ENCODE measurements around the gene SLC24A4. TPM values are rescaled to one million over a fixed set of nuclear protein-coding genes. Genes with fewer than 3 reads are reported as not detected.

SLC24A4 gene
- total RNA-seq, 4 donors from 2014 or later, result 0.81 to 3.6 (median 1.4) TPM

- H3K27me3 ChIP-seq, result no peaks in the 10 kb centered on the region
- peaks cover 0 to 51% (median 12%) of the 10 kb centered on the region in 3 donors for H3K4me1 ChIP-seq
- no peaks in the 10 kb centered on the region for H3K36me3 ChIP-seq
- H3K9me3 ChIP-seq, result no peaks in the 10 kb centered on the region
- TF ChIP-seq EP300 (IDR thresholded peaks at IDR 0.05), result no peak
- peak; percentile 92 for TF ChIP-seq POLR2AphosphoS5 (IDR thresholded peaks at IDR 0.05)
- 7 to 10% methylated on average over 2 to 4 of the region's 6 CpGs for WGBS, 2 donors (ENCODE audit: low coverage in 1 of 2)
- H3K4me3 ChIP-seq, result no peak overlapping the region
- H3K27ac ChIP-seq, result peak overlapping the region; percentile 10 to 85 (median 79)
- ATAC-seq, result peak; percentile 97
Observed at GRCh38 chr14:92540472-92541048, 217.6 kb downstream of the SLC24A4 start.

GRCh38 chr14:92542766-92543554, 220.0 kb downstream of the SLC24A4 start:
- TF ChIP-seq POLR2AphosphoS5 (IDR thresholded peaks at IDR 0.05) (no peak), EP300 (IDR thresholded peaks at IDR 0.05) (no peak), POLR2A (IDR thresholded peaks at IDR 0.05) (no peak)
- TF ChIP-seq, protein P1, sequence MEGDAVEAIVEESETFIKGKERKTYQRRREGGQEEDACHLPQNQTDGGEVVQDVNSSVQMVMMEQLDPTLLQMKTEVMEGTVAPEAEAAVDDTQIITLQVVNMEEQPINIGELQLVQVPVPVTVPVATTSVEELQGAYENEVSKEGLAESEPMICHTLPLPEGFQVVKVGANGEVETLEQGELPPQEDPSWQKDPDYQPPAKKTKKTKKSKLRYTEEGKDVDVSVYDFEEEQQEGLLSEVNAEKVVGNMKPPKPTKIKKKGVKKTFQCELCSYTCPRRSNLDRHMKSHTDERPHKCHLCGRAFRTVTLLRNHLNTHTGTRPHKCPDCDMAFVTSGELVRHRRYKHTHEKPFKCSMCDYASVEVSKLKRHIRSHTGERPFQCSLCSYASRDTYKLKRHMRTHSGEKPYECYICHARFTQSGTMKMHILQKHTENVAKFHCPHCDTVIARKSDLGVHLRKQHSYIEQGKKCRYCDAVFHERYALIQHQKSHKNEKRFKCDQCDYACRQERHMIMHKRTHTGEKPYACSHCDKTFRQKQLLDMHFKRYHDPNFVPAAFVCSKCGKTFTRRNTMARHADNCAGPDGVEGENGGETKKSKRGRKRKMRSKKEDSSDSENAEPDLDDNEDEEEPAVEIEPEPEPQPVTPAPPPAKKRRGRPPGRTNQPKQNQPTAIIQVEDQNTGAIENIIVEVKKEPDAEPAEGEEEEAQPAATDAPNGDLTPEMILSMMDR (IDR thresholded peaks at IDR 0.05), result no peak
- H3K4me3 ChIP-seq, result no peak overlapping the region
- no peaks in the 10 kb centered on the region for H3K36me3 ChIP-seq
- H3K27ac ChIP-seq, result no peak overlapping the region
- WGBS, 2 donors (ENCODE audit: low coverage in 1 of 2), result 44 to 67% methylated on average over 4 to 6 of the region's 8 CpGs
- no peaks in the 10 kb centered on the region for H3K27me3 ChIP-seq
- no peak for ATAC-seq
- H3K4me1 ChIP-seq, result peaks cover 0 to 36% (median 12%) of the 10 kb centered on the region in 3 donors
- H3K9me3 ChIP-seq, result no peaks in the 10 kb centered on the region

DNA sequence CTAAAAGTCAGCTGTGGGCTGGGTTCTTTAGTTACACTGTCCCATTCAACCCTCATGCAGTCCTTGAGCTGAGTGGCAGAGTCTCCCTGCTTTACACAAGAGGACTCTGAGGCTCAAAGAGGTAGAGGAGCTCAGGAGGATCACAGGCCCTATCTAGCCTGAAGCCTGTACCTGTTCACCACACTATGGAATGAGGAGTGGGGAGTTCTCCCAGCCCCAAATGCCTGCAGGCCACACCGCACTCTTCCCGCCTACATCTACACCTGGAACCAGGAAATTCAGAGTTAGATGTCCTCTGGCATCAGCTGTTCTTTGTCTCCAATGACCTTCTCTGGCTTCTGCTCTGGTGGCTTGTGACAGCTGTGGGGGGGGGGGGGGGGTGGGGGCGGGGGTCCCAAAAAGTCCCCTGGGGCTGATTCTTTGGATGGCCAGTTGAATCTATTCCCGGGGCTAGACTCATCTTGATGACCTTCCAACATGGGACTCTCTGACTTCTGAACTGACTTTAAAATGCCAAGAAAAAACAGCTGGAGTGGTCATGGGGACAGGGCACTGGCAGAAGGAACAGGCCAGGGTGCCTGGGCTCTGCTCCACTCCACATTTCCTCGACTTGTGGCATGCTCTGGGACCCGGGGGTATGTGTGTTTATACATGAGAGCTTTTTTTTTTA, 221.2 kb downstream of the SLC24A4 start:
- H3K4me1 ChIP-seq, result peaks cover 0 to 30% (median 11%) of the 10 kb centered on the region in 3 donors

DNA sequence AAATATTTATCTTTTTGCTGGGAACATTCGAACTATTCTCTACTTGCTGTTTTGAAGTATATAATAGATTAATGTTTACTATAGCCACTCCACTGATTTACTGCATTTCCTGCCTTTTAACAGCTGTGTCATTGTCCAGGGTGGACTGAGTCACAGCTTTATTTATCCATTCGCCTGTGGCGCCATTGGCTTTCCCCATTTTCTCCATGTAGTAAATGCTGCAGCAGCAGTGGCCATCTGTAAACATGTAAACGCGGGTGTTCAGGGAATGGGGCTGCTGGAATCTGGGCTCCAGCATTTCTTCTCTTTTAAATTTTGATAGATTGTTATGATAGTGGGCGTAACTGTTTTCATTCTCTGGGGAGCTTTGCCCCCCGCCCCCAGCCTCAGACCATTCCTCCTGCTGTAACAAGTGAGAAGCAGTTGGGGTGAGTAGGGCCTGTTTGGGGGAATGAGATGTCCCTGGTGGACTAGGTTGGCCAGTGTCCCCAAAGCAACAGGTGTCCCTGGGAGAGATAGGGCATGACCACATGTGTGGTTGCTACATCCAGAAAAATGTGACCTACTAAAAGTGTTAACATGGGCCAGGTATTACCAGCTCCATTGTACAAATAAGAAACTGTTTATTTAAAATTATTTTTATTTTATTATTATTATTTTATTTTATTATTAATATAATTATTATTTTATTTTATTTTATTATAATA, 223.5 kb downstream of the SLC24A4 start:
- Histone ChIP-seq H3K4me1 (peaks cover 0 to 17% (median 0%) of the 10 kb centered on the region in 3 donors), H3K27ac (no peak overlapping the region), H3K36me3 (no peaks in the 10 kb centered on the region), H3K4me3 (no peak overlapping the region), H3K9me3 (no peaks in the 10 kb centered on the region), H3K27me3 (no peaks in the 10 kb centered on the region)
- TF ChIP-seq EP300 (IDR thresholded peaks at IDR 0.05) (no peak), POLR2A (IDR thresholded peaks at IDR 0.05) (no peak), POLR2AphosphoS5 (IDR thresholded peaks at IDR 0.05) (no peak)
- TF ChIP-seq, protein P1 (IDR thresholded peaks at IDR 0.05), result no peak
- ATAC-seq, result no peak
- 79% methylated on average over 7 of the region's 7 CpGs; no CpG with 5 or more reads in 1 of the 2 donors for WGBS, 2 donors (ENCODE audit: low coverage in 1 of 2)

More for the DNA sequence above, 221.2 kb downstream of the SLC24A4 start:
- Histone ChIP-seq H3K9me3 (no peaks in the 10 kb centered on the region), H3K4me3 (no peak overlapping the region), H3K27me3 (no peaks in the 10 kb centered on the region), H3K36me3 (no peaks in the 10 kb centered on the region), H3K27ac (no peak overlapping the region)
- no peak for ATAC-seq
- TF ChIP-seq, protein P1 (IDR thresholded peaks at IDR 0.05), result no peak
- TF ChIP-seq POLR2A (IDR thresholded peaks at IDR 0.05), result no peak
- no peak for TF ChIP-seq POLR2AphosphoS5 (IDR thresholded peaks at IDR 0.05)
- no peak for TF ChIP-seq EP300 (IDR thresholded peaks at IDR 0.05)
- 25 to 44% methylated on average over 2 of the region's 6 CpGs for WGBS, 2 donors (ENCODE audit: low coverage in 1 of 2)
